Measurements from ENCODE around the gene ALDH4A1.

The ALDH4A1 gene

GRCh38 chr1:18922319-18922726, 20.0 kb upstream of the ALDH4A1 start:
- Histone ChIP-seq H3K18ac (ENCODE audit: low read length) (no peak overlapping the region), H3K27me3 (ENCODE audit: insufficient read depth, low read length, poor library complexity) (no peaks in the 10 kb centered on the region), H3K23ac (ENCODE audit: low read length) (no peak overlapping the region), H3K4me3 (ENCODE audit: low read length) (no peak overlapping the region), H2BK120ac (ENCODE audit: low read depth, low read length) (no peak overlapping the region), H3K4me2 (ENCODE audit: low read length) (no peak overlapping the region), H2BK15ac (replicated peaks; ENCODE audit: low read depth) (no peak overlapping the region), H3K9ac (ENCODE audit: low read length) (peak overlapping the region; percentile 5), H2AK5ac (ENCODE audit: low read length) (no peak overlapping the region), H2BK5ac (ENCODE audit: low read length) (no peak overlapping the region), H4K8ac (ENCODE audit: low read depth, low read length) (no peak overlapping the region), H3K36me3 (ENCODE audit: control insufficient read depth, insufficient read depth, low read length) (no peaks in the 10 kb centered on the region), H3K56ac (ENCODE audit: low read length) (peak overlapping the region; percentile 59), H3K4ac (ENCODE audit: low read depth, low read length) (no peak overlapping the region), H4K5ac (ENCODE audit: low read length) (no peak overlapping the region), H3K79me2 (ENCODE audit: control insufficient read depth, insufficient read depth, low read length) (no peaks in the 10 kb centered on the region), H3K79me1 (ENCODE audit: low read length) (peaks cover 2% of the 10 kb centered on the region), H3K4me1 (ENCODE audit: control insufficient read depth, low read depth, low read length) (no peaks in the 10 kb centered on the region), H3K27ac (ENCODE audit: low read depth, low read length) (no peak overlapping the region)
- DNase-seq: no peak
- WGBS (ENCODE audit: extremely low coverage, insufficient coverage, low lambda C conversion rate): no CpG with 5 or more reads among the region's 8 CpGs

- no peak overlapping the region for H3K27ac ChIP-seq (ENCODE audit: low read depth, low read length)
- H3K4ac ChIP-seq (ENCODE audit: low read depth, low read length): no peak overlapping the region
- no peak overlapping the region for H3K9ac ChIP-seq (ENCODE audit: low read length)
- H3K56ac ChIP-seq (ENCODE audit: low read length): no peak overlapping the region
- H3K36me3 ChIP-seq (ENCODE audit: control insufficient read depth, insufficient read depth, low read length): no peaks in the 10 kb centered on the region
- H3K79me2 ChIP-seq (ENCODE audit: control insufficient read depth, insufficient read depth, low read length): no peaks in the 10 kb centered on the region
- no peak overlapping the region for H2BK5ac ChIP-seq (ENCODE audit: low read length)
- H2AK5ac ChIP-seq (ENCODE audit: low read length): no peak overlapping the region
- no peaks in the 10 kb centered on the region for H3K4me1 ChIP-seq (ENCODE audit: control insufficient read depth, low read depth, low read length)
- H3K4me3 ChIP-seq (ENCODE audit: low read length): no peak overlapping the region
- no peaks in the 10 kb centered on the region for H3K27me3 ChIP-seq (ENCODE audit: insufficient read depth, low read length, poor library complexity)
- no peak overlapping the region for H3K18ac ChIP-seq (ENCODE audit: low read length)
- no peak for DNase-seq
- H4K8ac ChIP-seq (ENCODE audit: low read depth, low read length): no peak overlapping the region
- no peaks in the 10 kb centered on the region for H3K79me1 ChIP-seq (ENCODE audit: low read length)
- H2BK15ac ChIP-seq (replicated peaks; ENCODE audit: low read depth): no peak overlapping the region
- H3K23ac ChIP-seq (ENCODE audit: low read length): no peak overlapping the region
- H2BK120ac ChIP-seq (ENCODE audit: low read depth, low read length): no peak overlapping the region
- H3K4me2 ChIP-seq (ENCODE audit: low read length): no peak overlapping the region
- no peak overlapping the region for H4K5ac ChIP-seq (ENCODE audit: low read length)
- no CpG with 5 or more reads among the region's 17 CpGs for WGBS (ENCODE audit: extremely low coverage, insufficient coverage, low lambda C conversion rate)
Measured at GRCh38 chr1:18921516-18922251, 19.3 kb upstream of the ALDH4A1 start.

GRCh38 chr1:18920931-18921330, 18.6 kb upstream of the ALDH4A1 start:
- Histone ChIP-seq H3K4ac (ENCODE audit: low read depth, low read length) (no peak overlapping the region), H3K23ac (ENCODE audit: low read length) (no peak overlapping the region), H3K4me3 (ENCODE audit: low read length) (no peak overlapping the region), H3K79me1 (ENCODE audit: low read length) (no peaks in the 10 kb centered on the region), H3K4me2 (ENCODE audit: low read length) (no peak overlapping the region), H4K8ac (ENCODE audit: low read depth, low read length) (no peak overlapping the region), H3K27ac (ENCODE audit: low read depth, low read length) (no peak overlapping the region), H3K36me3 (ENCODE audit: control insufficient read depth, insufficient read depth, low read length) (no peaks in the 10 kb centered on the region), H3K56ac (ENCODE audit: low read length) (no peak overlapping the region), H2BK5ac (ENCODE audit: low read length) (no peak overlapping the region), H3K9ac (ENCODE audit: low read length) (no peak overlapping the region), H4K5ac (ENCODE audit: low read length) (no peak overlapping the region), H2AK5ac (ENCODE audit: low read length) (no peak overlapping the region), H2BK15ac (replicated peaks; ENCODE audit: low read depth) (no peak overlapping the region), H3K18ac (ENCODE audit: low read length) (no peak overlapping the region), H3K79me2 (ENCODE audit: control insufficient read depth, insufficient read depth, low read length) (no peaks in the 10 kb centered on the region), H3K4me1 (ENCODE audit: control insufficient read depth, low read depth, low read length) (no peaks in the 10 kb centered on the region), H2BK120ac (ENCODE audit: low read depth, low read length) (no peak overlapping the region), H3K27me3 (ENCODE audit: insufficient read depth, low read length, poor library complexity) (no peaks in the 10 kb centered on the region)
- no CpG with 5 or more reads among the region's 7 CpGs for WGBS (ENCODE audit: extremely low coverage, insufficient coverage, low lambda C conversion rate)
- no peak for DNase-seq

- H3K9ac ChIP-seq (ENCODE audit: low read length): no peak overlapping the region
Measured at GRCh38 chr1:18919956-18920355, 17.6 kb upstream of the ALDH4A1 start.

GRCh38 chr1:18919197-18919905, 17.0 kb upstream of the ALDH4A1 start:
- Histone ChIP-seq H3K27me3 (ENCODE audit: insufficient read depth, low read length, poor library complexity) (no peaks in the 10 kb centered on the region), H4K5ac (ENCODE audit: low read length) (no peak overlapping the region), H3K4ac (ENCODE audit: low read depth, low read length) (no peak overlapping the region), H4K8ac (ENCODE audit: low read depth, low read length) (no peak overlapping the region), H2BK5ac (ENCODE audit: low read length) (no peak overlapping the region), H2BK120ac (ENCODE audit: low read depth, low read length) (no peak overlapping the region), H3K4me2 (ENCODE audit: low read length) (no peak overlapping the region), H3K4me1 (ENCODE audit: control insufficient read depth, low read depth, low read length) (no peaks in the 10 kb centered on the region), H3K79me2 (ENCODE audit: control insufficient read depth, insufficient read depth, low read length) (no peaks in the 10 kb centered on the region), H3K79me1 (ENCODE audit: low read length) (no peaks in the 10 kb centered on the region), H3K36me3 (ENCODE audit: control insufficient read depth, insufficient read depth, low read length) (no peaks in the 10 kb centered on the region), H3K27ac (ENCODE audit: low read depth, low read length) (no peak overlapping the region), H3K18ac (ENCODE audit: low read length) (no peak overlapping the region), H3K4me3 (ENCODE audit: low read length) (no peak overlapping the region), H3K56ac (ENCODE audit: low read length) (no peak overlapping the region), H3K23ac (ENCODE audit: low read length) (no peak overlapping the region), H2AK5ac (ENCODE audit: low read length) (no peak overlapping the region), H3K9ac (ENCODE audit: low read length) (no peak overlapping the region), H2BK15ac (replicated peaks; ENCODE audit: low read depth) (no peak overlapping the region)
- peak; percentile 39 for DNase-seq
- WGBS (ENCODE audit: extremely low coverage, insufficient coverage, low lambda C conversion rate): no CpG with 5 or more reads among the region's 31 CpGs

More at GRCh38 chr1:18919956-18920355, 17.6 kb upstream of the ALDH4A1 start:
- H4K5ac ChIP-seq (ENCODE audit: low read length): no peak overlapping the region
- no peaks in the 10 kb centered on the region for H3K79me1 ChIP-seq (ENCODE audit: low read length)
- no peak overlapping the region for H3K4me2 ChIP-seq (ENCODE audit: low read length)
- H3K23ac ChIP-seq (ENCODE audit: low read length): no peak overlapping the region
- no peak overlapping the region for H2AK5ac ChIP-seq (ENCODE audit: low read length)
- WGBS (ENCODE audit: extremely low coverage, insufficient coverage, low lambda C conversion rate): no CpG with 5 or more reads among the region's 12 CpGs
- H3K27me3 ChIP-seq (ENCODE audit: insufficient read depth, low read length, poor library complexity): no peaks in the 10 kb centered on the region
- no peak overlapping the region for H3K4ac ChIP-seq (ENCODE audit: low read depth, low read length)
- H2BK5ac ChIP-seq (ENCODE audit: low read length): no peak overlapping the region
- H2BK15ac ChIP-seq (replicated peaks; ENCODE audit: low read depth): no peak overlapping the region
- H3K27ac ChIP-seq (ENCODE audit: low read depth, low read length): no peak overlapping the region
- H3K56ac ChIP-seq (ENCODE audit: low read length): no peak overlapping the region
- H3K4me1 ChIP-seq (ENCODE audit: control insufficient read depth, low read depth, low read length): no peaks in the 10 kb centered on the region
- no peaks in the 10 kb centered on the region for H3K79me2 ChIP-seq (ENCODE audit: control insufficient read depth, insufficient read depth, low read length)
- no peak overlapping the region for H3K18ac ChIP-seq (ENCODE audit: low read length)
- no peak overlapping the region for H3K4me3 ChIP-seq (ENCODE audit: low read length)
- H4K8ac ChIP-seq (ENCODE audit: low read depth, low read length): no peak overlapping the region
- no peak for DNase-seq
- H2BK120ac ChIP-seq (ENCODE audit: low read depth, low read length): no peak overlapping the region
- H3K36me3 ChIP-seq (ENCODE audit: control insufficient read depth, insufficient read depth, low read length): no peaks in the 10 kb centered on the region
